Measurements from ENCODE around the gene WDR74. TPM values are rescaled to one million over a fixed set of nuclear protein-coding genes. Genes with fewer than 3 reads are reported as not detected.

WDR74 gene
- total and polyA plus RNA-seq, 2 of the 13 experiments (the other 11 are each of a cell fraction or from before 2014, with no cell fraction given), result 77.0 to 83.3 TPM

DNA sequence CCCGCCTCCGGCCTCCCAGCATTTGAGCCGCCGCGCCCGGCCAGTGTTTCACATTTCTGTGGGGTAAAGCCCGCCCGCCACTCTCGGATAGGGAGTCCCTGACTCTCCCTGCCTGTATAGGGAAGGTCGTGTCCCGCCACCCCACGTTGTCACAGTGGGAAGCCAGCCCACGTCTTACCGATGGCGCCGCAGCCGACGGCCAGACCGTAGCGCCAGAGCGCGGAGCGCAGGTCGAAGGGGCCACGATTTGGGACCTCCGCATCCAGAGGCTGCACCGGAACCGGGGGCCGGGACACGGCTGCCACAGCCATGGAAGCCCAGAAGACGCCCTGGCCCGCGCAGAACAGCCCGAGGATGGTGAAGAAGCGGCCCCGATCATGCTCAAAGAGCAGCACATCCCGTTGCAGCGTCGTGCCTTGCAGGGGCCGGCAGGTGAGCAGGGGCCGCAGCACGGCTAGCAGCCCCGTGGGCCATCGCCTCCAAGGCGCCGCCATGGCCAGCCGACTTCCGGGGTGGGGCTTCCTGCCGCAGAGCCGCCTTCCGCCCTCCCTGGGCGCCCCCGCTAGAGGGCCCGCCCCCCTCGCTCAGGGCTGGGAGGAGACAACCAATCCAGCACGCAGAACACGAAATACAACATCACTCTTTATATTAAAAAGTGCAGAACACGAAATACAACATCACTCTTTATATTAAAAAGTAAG is 47.7 kb downstream of the WDR74 start, which contains the start of gene TMEM223 (continued):
- TF ChIP-seq, protein P1, sequence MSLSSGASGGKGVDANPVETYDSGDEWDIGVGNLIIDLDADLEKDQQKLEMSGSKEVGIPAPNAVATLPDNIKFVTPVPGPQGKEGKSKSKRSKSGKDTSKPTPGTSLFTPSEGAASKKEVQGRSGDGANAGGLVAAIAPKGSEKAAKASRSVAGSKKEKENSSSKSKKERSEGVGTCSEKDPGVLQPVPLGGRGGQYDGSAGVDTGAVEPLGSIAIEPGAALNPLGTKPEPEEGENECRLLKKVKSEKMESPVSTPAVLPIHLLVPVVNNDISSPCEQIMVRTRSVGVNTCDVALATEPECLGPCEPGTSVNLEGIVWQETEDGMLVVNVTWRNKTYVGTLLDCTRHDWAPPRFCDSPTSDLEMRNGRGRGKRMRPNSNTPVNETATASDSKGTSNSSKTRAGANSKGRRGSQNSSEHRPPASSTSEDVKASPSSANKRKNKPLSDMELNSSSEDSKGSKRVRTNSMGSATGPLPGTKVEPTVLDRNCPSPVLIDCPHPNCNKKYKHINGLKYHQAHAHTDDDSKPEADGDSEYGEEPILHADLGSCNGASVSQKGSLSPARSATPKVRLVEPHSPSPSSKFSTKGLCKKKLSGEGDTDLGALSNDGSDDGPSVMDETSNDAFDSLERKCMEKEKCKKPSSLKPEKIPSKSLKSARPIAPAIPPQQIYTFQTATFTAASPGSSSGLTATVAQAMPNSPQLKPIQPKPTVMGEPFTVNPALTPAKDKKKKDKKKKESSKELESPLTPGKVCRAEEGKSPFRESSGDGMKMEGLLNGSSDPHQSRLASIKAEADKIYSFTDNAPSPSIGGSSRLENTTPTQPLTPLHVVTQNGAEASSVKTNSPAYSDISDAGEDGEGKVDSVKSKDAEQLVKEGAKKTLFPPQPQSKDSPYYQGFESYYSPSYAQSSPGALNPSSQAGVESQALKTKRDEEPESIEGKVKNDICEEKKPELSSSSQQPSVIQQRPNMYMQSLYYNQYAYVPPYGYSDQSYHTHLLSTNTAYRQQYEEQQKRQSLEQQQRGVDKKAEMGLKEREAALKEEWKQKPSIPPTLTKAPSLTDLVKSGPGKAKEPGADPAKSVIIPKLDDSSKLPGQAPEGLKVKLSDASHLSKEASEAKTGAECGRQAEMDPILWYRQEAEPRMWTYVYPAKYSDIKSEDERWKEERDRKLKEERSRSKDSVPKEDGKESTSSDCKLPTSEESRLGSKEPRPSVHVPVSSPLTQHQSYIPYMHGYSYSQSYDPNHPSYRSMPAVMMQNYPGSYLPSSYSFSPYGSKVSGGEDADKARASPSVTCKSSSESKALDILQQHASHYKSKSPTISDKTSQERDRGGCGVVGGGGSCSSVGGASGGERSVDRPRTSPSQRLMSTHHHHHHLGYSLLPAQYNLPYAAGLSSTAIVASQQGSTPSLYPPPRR (CRISPR knock-in tag; IDR thresholded peaks at IDR 0.05; ENCODE audit: borderline replicate concordance), result no peak
- TF ChIP-seq ASH2L (IDR thresholded peaks at IDR 0.05; ENCODE audit: insufficient read length, low read depth, low read length) (peak; percentile 77), FOXK1 (CRISPR knock-in tag; IDR thresholded peaks at IDR 0.05; ENCODE audit: borderline replicate concordance, low read depth) (0 out of 2 replicates have a peak, but pooled peaks have one; percentile 22), ARID2 (CRISPR knock-in tag; IDR thresholded peaks at IDR 0.05; ENCODE audit: borderline replicate concordance) (no peak), POLR2AphosphoS5 (IDR thresholded peaks at IDR 0.05; ENCODE audit: low read depth, low read length) (peak; percentile 90), SRSF1 (optimal IDR thresholded peaks at IDR 0.05; ENCODE audit: low read depth, low read length) (peak; percentile 74), ZNF558 (CRISPR knock-in tag; IDR thresholded peaks at IDR 0.05; ENCODE audit: borderline replicate concordance) (peak; percentile 65; the same call in 1 of the 2 replicates), RXRB (CRISPR knock-in tag; IDR thresholded peaks at IDR 0.05; ENCODE audit: borderline replicate concordance) (no peak), ZNF3 (CRISPR knock-in tag; IDR thresholded peaks at IDR 0.05) (no peak)
- TF ChIP-seq, protein P2, sequence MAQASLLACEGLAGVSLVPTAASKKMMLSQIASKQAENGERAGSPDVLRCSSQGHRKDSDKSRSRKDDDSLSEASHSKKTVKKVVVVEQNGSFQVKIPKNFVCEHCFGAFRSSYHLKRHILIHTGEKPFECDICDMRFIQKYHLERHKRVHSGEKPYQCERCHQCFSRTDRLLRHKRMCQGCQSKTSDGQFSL (CRISPR knock-in tag; IDR thresholded peaks at IDR 0.05), result no peak
- TF ChIP-seq, protein P3, sequence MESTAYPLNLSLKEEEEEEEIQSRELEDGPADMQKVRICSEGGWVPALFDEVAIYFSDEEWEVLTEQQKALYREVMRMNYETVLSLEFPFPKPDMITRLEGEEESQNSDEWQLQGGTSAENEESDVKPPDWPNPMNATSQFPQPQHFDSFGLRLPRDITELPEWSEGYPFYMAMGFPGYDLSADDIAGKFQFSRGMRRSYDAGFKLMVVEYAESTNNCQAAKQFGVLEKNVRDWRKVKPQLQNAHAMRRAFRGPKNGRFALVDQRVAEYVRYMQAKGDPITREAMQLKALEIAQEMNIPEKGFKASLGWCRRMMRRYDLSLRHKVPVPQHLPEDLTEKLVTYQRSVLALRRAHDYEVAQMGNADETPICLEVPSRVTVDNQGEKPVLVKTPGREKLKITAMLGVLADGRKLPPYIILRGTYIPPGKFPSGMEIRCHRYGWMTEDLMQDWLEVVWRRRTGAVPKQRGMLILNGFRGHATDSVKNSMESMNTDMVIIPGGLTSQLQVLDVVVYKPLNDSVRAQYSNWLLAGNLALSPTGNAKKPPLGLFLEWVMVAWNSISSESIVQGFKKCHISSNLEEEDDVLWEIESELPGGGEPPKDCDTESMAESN (CRISPR knock-in tag; conservative IDR thresholded peaks at IDR 0.05), result peak; percentile 71
- TF ChIP-seq, protein P4, sequence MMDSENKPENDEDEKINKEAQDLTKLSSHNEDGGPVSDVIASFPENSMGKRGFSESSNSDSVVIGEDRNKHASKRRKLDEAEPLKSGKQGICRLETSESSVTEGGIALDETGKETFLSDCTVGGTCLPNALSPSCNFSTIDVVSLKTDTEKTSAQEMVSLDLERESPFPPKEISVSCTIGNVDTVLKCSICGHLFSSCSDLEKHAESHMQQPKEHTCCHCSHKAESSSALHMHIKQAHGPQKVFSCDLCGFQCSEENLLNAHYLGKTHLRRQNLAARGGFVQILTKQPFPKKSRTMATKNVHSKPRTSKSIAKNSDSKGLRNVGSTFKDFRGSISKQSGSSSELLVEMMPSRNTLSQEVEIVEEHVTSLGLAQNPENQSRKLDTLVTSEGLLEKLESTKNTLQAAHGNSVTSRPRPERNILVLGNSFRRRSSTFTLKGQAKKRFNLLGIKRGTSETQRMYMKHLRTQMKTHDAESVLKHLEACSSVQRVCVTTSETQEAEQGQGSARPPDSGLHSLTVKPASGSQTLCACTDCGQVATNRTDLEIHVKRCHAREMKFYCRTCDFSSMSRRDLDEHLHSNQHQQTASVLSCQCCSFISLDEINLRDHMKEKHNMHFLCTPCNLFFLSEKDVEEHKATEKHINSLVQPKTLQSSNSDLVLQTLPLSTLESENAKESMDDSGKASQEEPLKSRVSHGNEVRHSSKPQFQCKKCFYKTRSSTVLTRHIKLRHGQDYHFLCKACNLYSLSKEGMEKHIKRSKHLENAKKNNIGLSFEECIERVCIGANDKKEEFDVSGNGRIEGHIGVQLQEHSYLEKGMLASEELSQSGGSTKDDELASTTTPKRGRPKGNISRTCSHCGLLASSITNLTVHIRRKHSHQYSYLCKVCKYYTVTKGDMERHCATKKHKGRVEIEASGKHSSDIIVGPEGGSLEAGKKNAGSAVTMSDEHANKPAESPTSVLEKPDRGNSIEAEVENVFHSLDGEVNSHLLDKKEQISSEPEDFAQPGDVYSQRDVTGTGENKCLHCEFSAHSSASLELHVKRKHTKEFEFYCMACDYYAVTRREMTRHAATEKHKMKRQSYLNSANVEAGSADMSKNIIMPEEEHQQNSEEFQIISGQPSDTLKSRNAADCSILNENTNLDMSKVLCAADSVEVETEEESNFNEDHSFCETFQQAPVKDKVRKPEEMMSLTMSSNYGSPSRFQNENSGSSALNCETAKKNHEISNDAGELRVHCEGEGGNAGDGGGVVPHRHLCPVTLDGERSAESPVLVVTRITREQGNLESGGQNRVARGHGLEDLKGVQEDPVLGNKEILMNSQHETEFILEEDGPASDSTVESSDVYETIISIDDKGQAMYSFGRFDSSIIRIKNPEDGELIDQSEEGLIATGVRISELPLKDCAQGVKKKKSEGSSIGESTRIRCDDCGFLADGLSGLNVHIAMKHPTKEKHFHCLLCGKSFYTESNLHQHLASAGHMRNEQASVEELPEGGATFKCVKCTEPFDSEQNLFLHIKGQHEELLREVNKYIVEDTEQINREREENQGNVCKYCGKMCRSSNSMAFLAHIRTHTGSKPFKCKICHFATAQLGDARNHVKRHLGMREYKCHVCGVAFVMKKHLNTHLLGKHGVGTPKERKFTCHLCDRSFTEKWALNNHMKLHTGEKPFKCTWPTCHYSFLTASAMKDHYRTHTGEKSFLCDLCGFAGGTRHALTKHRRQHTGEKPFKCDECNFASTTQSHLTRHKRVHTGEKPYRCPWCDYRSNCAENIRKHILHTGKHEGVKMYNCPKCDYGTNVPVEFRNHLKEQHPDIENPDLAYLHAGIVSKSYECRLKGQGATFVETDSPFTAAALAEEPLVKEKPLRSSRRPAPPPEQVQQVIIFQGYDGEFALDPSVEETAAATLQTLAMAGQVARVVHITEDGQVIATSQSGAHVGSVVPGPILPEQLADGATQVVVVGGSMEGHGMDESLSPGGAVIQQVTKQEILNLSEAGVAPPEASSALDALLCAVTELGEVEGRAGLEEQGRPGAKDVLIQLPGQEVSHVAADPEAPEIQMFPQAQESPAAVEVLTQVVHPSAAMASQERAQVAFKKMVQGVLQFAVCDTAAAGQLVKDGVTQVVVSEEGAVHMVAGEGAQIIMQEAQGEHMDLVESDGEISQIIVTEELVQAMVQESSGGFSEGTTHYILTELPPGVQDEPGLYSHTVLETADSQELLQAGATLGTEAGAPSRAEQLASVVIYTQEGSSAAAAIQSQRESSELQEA (CRISPR knock-in tag; IDR thresholded peaks at IDR 0.05; ENCODE audit: not compliant biosample characterization), result peak; percentile 64

Data from HepG2 (cell line).